ENCODE data around the gene IGFBP3. TPM values are rescaled to one million over a fixed set of nuclear protein-coding genes. Genes with fewer than 3 reads are reported as not detected.

Gene IGFBP3
- total RNA-seq, 1 experiment from 2014 or later, result 4.1 TPM

DNA sequence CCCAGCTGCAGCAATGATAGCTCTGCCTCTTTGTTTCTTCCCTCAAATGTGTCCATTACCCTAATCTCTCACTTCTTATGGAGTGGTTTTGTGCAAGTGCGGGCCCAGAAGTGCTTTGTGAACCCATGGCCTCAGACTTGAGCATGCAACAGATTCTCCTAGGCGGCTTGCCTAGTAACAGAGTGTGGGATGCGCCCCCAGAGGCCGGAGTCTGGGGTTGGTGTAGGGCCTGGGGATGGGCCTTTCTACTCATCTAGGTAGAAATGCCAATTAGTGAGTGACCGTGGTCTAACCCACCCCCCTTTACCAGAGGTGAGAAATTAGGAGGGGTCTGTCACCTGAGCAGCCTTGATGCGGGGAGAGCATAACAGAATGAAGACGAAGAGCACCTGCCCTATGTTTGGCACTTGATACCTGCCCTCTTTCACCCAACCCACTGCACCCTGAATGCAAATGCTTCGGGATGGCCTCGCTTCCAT lies 39.8 kb downstream of the IGFBP3 start (continued):
- TF ChIP-seq, protein P1, sequence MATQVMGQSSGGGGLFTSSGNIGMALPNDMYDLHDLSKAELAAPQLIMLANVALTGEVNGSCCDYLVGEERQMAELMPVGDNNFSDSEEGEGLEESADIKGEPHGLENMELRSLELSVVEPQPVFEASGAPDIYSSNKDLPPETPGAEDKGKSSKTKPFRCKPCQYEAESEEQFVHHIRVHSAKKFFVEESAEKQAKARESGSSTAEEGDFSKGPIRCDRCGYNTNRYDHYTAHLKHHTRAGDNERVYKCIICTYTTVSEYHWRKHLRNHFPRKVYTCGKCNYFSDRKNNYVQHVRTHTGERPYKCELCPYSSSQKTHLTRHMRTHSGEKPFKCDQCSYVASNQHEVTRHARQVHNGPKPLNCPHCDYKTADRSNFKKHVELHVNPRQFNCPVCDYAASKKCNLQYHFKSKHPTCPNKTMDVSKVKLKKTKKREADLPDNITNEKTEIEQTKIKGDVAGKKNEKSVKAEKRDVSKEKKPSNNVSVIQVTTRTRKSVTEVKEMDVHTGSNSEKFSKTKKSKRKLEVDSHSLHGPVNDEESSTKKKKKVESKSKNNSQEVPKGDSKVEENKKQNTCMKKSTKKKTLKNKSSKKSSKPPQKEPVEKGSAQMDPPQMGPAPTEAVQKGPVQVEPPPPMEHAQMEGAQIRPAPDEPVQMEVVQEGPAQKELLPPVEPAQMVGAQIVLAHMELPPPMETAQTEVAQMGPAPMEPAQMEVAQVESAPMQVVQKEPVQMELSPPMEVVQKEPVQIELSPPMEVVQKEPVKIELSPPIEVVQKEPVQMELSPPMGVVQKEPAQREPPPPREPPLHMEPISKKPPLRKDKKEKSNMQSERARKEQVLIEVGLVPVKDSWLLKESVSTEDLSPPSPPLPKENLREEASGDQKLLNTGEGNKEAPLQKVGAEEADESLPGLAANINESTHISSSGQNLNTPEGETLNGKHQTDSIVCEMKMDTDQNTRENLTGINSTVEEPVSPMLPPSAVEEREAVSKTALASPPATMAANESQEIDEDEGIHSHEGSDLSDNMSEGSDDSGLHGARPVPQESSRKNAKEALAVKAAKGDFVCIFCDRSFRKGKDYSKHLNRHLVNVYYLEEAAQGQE (IDR thresholded peaks at IDR 0.05; ENCODE audit: low read depth), result no peak
- TF ChIP-seq EZH2phosphoT487 (IDR thresholded peaks at IDR 0.05; ENCODE audit: borderline replicate concordance) (no peak), POLR2AphosphoS5 (IDR thresholded peaks at IDR 0.05; ENCODE audit: low read depth, low read length) (no peak)

DNA sequence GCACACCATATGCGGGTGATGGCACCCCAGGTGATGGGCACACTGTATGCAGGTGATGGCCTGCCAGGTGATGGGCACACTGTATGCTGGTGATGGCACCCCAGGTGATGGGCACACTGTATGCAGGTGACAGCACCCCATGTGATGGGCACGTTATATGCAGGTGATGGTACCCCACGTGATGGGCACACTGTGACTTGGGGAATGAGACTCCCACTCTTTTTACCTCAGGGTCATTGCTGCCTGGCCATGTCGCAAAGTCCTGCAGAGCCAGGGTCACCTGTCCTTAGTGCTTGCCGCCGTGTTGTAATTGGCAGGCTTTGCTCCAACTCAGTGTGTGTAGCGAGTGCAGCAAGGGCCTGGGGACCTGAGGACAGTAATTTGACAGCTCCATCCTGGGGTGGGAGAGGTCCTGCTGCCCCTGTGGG lies 40.6 kb downstream of the IGFBP3 start:
- intact Hi-C loops (cut with micrococcal nuclease), result no loop called here
- Histone ChIP-seq H2AFZ (ENCODE audit: low read depth, low read length, poor library complexity, severe bottlenecking) (no peak overlapping the region), H3K27me3 (ENCODE audit: insufficient read depth, low read length) (no peaks in the 10 kb centered on the region), H3K9me2 (ENCODE audit: insufficient read depth) (no peaks in the 10 kb centered on the region), H3K79me2 (ENCODE audit: insufficient read depth, low read length) (no peaks in the 10 kb centered on the region), H4K20me1 (ENCODE audit: insufficient read depth) (no peaks in the 10 kb centered on the region), H3K4me1 (ENCODE audit: control insufficient read depth in 1 of 2, insufficient read depth in 2 of 2, low read length in 2 of 2) (peaks cover 7 to 10% of the 10 kb centered on the region in 2 experiments), H3K9me3 (ENCODE audit: control insufficient read depth in 1 of 2, insufficient read depth in 1 of 2, low read depth in 1 of 2, low read length in 2 of 2) (no peaks in the 10 kb centered on the region), H3K4me2 (ENCODE audit: low read length) (no peak overlapping the region), H3K4me3 (replicated peaks in 1 of 2; ENCODE audit: low read depth in 1 of 2, low read length in 2 of 2) (no peak overlapping the region), H3K36me3 (ENCODE audit: control insufficient read depth in 1 of 2, insufficient read depth in 2 of 2, low read length in 2 of 2) (no peaks in the 10 kb centered on the region), H3K27ac (ENCODE audit: low read depth, low read length) (no peak overlapping the region), H3K9ac (ENCODE audit: low read length) (no peak overlapping the region)
- ChIA-PET CTCF (no interaction called here), RAD21 (ENCODE audit: low non-redundant PET in 1 of 2, low total read pairs in 2 of 2, uncharacterized antibody in 2 of 2, unreplicated experiment in 2 of 2) (no interaction called here), POLR2A (no interaction called here)
- no peak for ATAC-seq
- DNase-seq (ENCODE audit: low read depth, low spot score), result no peak
- BruUV-seq (replicated peaks), result no TSS peak
- TF ChIP-seq, protein P2, sequence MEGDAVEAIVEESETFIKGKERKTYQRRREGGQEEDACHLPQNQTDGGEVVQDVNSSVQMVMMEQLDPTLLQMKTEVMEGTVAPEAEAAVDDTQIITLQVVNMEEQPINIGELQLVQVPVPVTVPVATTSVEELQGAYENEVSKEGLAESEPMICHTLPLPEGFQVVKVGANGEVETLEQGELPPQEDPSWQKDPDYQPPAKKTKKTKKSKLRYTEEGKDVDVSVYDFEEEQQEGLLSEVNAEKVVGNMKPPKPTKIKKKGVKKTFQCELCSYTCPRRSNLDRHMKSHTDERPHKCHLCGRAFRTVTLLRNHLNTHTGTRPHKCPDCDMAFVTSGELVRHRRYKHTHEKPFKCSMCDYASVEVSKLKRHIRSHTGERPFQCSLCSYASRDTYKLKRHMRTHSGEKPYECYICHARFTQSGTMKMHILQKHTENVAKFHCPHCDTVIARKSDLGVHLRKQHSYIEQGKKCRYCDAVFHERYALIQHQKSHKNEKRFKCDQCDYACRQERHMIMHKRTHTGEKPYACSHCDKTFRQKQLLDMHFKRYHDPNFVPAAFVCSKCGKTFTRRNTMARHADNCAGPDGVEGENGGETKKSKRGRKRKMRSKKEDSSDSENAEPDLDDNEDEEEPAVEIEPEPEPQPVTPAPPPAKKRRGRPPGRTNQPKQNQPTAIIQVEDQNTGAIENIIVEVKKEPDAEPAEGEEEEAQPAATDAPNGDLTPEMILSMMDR (IDR thresholded peaks at IDR 0.05 in 2 of 3, conservative IDR thresholded peaks at IDR 0.05 in 1 of 3; ENCODE audit: borderline replicate concordance in 1 of 3, insufficient read depth in 1 of 3, low read depth in 2 of 3, low read length in 2 of 3), result no peak
- TF ChIP-seq CEBPB (IDR thresholded peaks at IDR 0.05; ENCODE audit: low read depth) (no peak), EZH2 (IDR thresholded peaks at IDR 0.05) (no peak), SIN3A (IDR thresholded peaks at IDR 0.05; ENCODE audit: low read depth) (no peak), ZNF274 (IDR thresholded peaks at IDR 0.05; ENCODE audit: low read depth, low read length) (no peak), JUND (IDR thresholded peaks at IDR 0.05) (no peak), SP1 (IDR thresholded peaks at IDR 0.05; ENCODE audit: low read depth) (no peak), SRF (IDR thresholded peaks at IDR 0.05; ENCODE audit: low read depth) (no peak), FOSL1 (IDR thresholded peaks at IDR 0.05; ENCODE audit: low read depth) (no peak)
- TF ChIP-seq, protein P3, sequence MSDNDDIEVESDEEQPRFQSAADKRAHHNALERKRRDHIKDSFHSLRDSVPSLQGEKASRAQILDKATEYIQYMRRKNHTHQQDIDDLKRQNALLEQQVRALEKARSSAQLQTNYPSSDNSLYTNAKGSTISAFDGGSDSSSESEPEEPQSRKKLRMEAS (IDR thresholded peaks at IDR 0.05), result no peak
- TF ChIP-seq, protein P4, sequence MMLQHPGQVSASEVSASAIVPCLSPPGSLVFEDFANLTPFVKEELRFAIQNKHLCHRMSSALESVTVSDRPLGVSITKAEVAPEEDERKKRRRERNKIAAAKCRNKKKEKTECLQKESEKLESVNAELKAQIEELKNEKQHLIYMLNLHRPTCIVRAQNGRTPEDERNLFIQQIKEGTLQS (IDR thresholded peaks at IDR 0.05), result no peak

All from HCT116 (cell line).